ENCODE results near the gene SMG1.

Gene SMG1

GRCh38 chr16:18941471-18941870 is 15.3 kb upstream of the SMG1 start:
- H3K4me3 ChIP-seq (ENCODE audit: low read depth, low read length): no peak overlapping the region
- CTCF ChIA-PET: interaction anchor here (0.6 to 0.7 kb wide), 3 partner anchors 35 to 1853 kb away, joined by 3 to 5 read pairs (median 5); no protein-coding TSS in a partner anchor
- 0 out of 2 replicates have a peak, but pooled peaks cover 2% of the 10 kb centered on the region for H3K4me1 ChIP-seq (ENCODE audit: control insufficient read depth, insufficient read depth, low read length)
- POLR2A ChIA-PET: no interaction called here
- no peak overlapping the region for H3K27ac ChIP-seq (ENCODE audit: extremely low read depth, low read depth, low read length)
- H3K9me3 ChIP-seq (ENCODE audit: control insufficient read depth, insufficient read depth, low read depth, low read length): no peaks in the 10 kb centered on the region
- TF ChIP-seq ZNF701 (tag by site-specific recombination; IDR thresholded peaks at IDR 0.05) (no peak), ZNF561 (tag by site-specific recombination; IDR thresholded peaks at IDR 0.05; ENCODE audit: borderline replicate concordance) (no peak)
- no peaks in the 10 kb centered on the region for H3K36me3 ChIP-seq (ENCODE audit: control insufficient read depth in 2 of 2, insufficient read depth in 1 of 2, low read length in 2 of 2)

DNA sequence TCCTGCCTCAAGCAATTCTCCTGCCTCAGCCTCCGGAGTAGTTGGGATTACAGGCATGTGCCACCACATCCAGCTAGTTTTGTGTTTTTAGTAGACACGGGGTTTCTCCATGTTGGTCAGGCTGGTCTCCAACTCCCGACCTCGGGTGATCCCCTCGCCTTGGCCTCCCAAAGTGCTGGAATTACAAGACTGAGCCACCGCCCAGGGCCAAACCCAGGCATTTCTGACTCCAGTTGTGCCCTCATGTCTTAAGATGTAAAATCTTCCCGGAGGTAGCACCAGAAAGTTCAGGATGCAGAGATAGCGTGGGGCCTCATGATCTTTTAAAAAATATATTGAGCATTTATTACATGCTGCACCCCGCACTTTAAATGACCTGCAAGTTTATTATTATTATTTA is 12.8 kb upstream of the SMG1 start:
- Histone ChIP-seq H3K27ac (ENCODE audit: extremely low read depth, low read depth, low read length) (no peak overlapping the region), H3K9me3 (ENCODE audit: control insufficient read depth, insufficient read depth, low read depth, low read length) (no peaks in the 10 kb centered on the region), H3K4me1 (ENCODE audit: control insufficient read depth, insufficient read depth, low read length) (no peaks in the 10 kb centered on the region), H3K36me3 (ENCODE audit: control insufficient read depth in 2 of 2, insufficient read depth in 1 of 2, low read length in 2 of 2) (no peaks in the 10 kb centered on the region), H3K4me3 (ENCODE audit: low read depth, low read length) (no peak overlapping the region)
- TF ChIP-seq CTCF (tag by site-specific recombination; IDR thresholded peaks at IDR 0.05) (no peak), ZNF146 (tag by site-specific recombination; IDR thresholded peaks at IDR 0.05) (no peak), ZNF654 (tag by site-specific recombination; IDR thresholded peaks at IDR 0.05; ENCODE audit: low read depth) (no peak), ZNF10 (tag by site-specific recombination; IDR thresholded peaks at IDR 0.05) (no peak), GFI1B (tag by site-specific recombination; IDR thresholded peaks at IDR 0.05) (no peak), ZNF335 (tag by site-specific recombination; conservative IDR thresholded peaks at IDR 0.05) (no peak), ZNF16 (tag by site-specific recombination; IDR thresholded peaks at IDR 0.05; ENCODE audit: low read depth) (no peak), ZNF501 (tag by site-specific recombination; IDR thresholded peaks at IDR 0.05) (no peak)
- TF ChIP-seq, protein P1, sequence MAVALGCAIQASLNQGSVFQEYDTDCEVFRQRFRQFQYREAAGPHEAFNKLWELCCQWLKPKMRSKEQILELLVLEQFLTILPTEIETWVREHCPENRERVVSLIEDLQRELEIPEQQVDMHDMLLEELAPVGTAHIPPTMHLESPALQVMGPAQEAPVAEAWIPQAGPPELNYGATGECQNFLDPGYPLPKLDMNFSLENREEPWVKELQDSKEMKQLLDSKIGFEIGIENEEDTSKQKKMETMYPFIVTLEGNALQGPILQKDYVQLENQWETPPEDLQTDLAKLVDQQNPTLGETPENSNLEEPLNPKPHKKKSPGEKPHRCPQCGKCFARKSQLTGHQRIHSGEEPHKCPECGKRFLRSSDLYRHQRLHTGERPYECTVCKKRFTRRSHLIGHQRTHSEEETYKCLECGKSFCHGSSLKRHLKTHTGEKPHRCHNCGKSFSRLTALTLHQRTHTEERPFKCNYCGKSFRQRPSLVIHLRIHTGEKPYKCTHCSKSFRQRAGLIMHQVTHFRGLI (tag by site-specific recombination; IDR thresholded peaks at IDR 0.05): no peak
- ChIA-PET POLR2A (no interaction called here), CTCF (interaction anchor here (0.9 kb wide), 1 partner anchor 31 kb away, joined by 3 read pairs; no protein-coding TSS in a partner anchor)

GRCh38 chr16:18937390-18937789 is 11.2 kb upstream of the SMG1 start:
- TF ChIP-seq ZBTB17 (tag by site-specific recombination; IDR thresholded peaks at IDR 0.05): no peak
- no peak for TF ChIP-seq ZNF670 (tag by site-specific recombination; IDR thresholded peaks at IDR 0.05; ENCODE audit: low read depth)
- no peak for TF ChIP-seq ZNF600 (tag by site-specific recombination; IDR thresholded peaks at IDR 0.05)
- no peak for TF ChIP-seq ZNF214 (tag by site-specific recombination; IDR thresholded peaks at IDR 0.05; ENCODE audit: borderline replicate concordance)
- no peak for TF ChIP-seq ZNF132 (tag by site-specific recombination; IDR thresholded peaks at IDR 0.05; ENCODE audit: borderline replicate concordance)
- Histone ChIP-seq H3K9me3 (ENCODE audit: control insufficient read depth, insufficient read depth, low read depth, low read length) (no peaks in the 10 kb centered on the region), H3K4me3 (ENCODE audit: low read depth, low read length) (no peak overlapping the region), H3K36me3 (ENCODE audit: control insufficient read depth in 2 of 2, insufficient read depth in 1 of 2, low read length in 2 of 2) (no peaks in the 10 kb centered on the region), H3K27ac (ENCODE audit: extremely low read depth, low read depth, low read length) (no peak overlapping the region), H3K4me1 (ENCODE audit: control insufficient read depth, insufficient read depth, low read length) (no peaks in the 10 kb centered on the region)
- ChIA-PET CTCF (interaction anchor here (0.6 to 1.2 kb wide), 4 partner anchors 9 to 138 kb away, joined by 3 to 6 read pairs (median 4); partner anchors contain the start of gene TMC7), POLR2A (interaction anchor here (0.9 kb wide), 1 partner anchor 136 kb away, joined by 3 read pairs; the partner anchor contains the start of gene ARL6IP1)

Data from HEK293 (cell line).